ENCODE measurements around the gene FER. TPM values are rescaled to one million over a fixed set of nuclear protein-coding genes. Genes with fewer than 3 reads are reported as not detected.
"Not testable (repeated sequence)": the region's sequence is repeated elsewhere in the genome, so short reads cannot be mapped to it uniquely, and the experiment has no call there.

The FER gene
- total RNA-seq, 1 donor from 2014 or later, result 30.9 TPM

GRCh38 chr5:108836492-108836891 is 88.8 kb downstream of the FER start:
- Mint-ChIP-seq H3K27ac (ENCODE audit: unreplicated experiment) (no peak overlapping the region), H3K4me1 (ENCODE audit: low read depth, unreplicated experiment) (no peaks in the 10 kb centered on the region), H3K4me3 (ENCODE audit: unreplicated experiment) (no peak overlapping the region), H3K9me3 (ENCODE audit: unreplicated experiment) (no peaks in the 10 kb centered on the region), H3K27me3 (ENCODE audit: unreplicated experiment) (no peaks in the 10 kb centered on the region), H3K36me3 (ENCODE audit: unreplicated experiment) (no peaks in the 10 kb centered on the region)
- TF ChIP-seq CTCF (IDR thresholded peaks at IDR 0.05; ENCODE audit: partially characterized antibody, unreplicated experiment), result no peak
- DNase-seq, result no peak

GRCh38 chr5:108842260-108842941 is 94.7 kb downstream of the FER start:
- not testable (repeated sequence) for H3K4me1 Mint-ChIP-seq (ENCODE audit: low read depth, unreplicated experiment); H3K27ac Mint-ChIP-seq (ENCODE audit: unreplicated experiment); H3K36me3 Mint-ChIP-seq (ENCODE audit: unreplicated experiment); DNase-seq; H3K9me3 Mint-ChIP-seq (ENCODE audit: unreplicated experiment); H3K4me3 Mint-ChIP-seq (ENCODE audit: unreplicated experiment); H3K27me3 Mint-ChIP-seq (ENCODE audit: unreplicated experiment)

GRCh38 chr5:108851129-108851528 is 103.4 kb downstream of the FER start:
- not testable (repeated sequence) for H3K27ac Mint-ChIP-seq (ENCODE audit: unreplicated experiment); DNase-seq; H3K9me3 Mint-ChIP-seq (ENCODE audit: unreplicated experiment); H3K27me3 Mint-ChIP-seq (ENCODE audit: unreplicated experiment); H3K4me3 Mint-ChIP-seq (ENCODE audit: unreplicated experiment); H3K36me3 Mint-ChIP-seq (ENCODE audit: unreplicated experiment); H3K4me1 Mint-ChIP-seq (ENCODE audit: low read depth, unreplicated experiment)

- Mint-ChIP-seq H3K27ac (ENCODE audit: unreplicated experiment) (no peak overlapping the region), H3K4me1 (ENCODE audit: low read depth, unreplicated experiment) (peaks cover 3% of the 10 kb centered on the region), H3K4me3 (ENCODE audit: unreplicated experiment) (no peak overlapping the region), H3K27me3 (ENCODE audit: unreplicated experiment) (peaks cover 2% of the 10 kb centered on the region), H3K9me3 (ENCODE audit: unreplicated experiment) (peaks cover 3% of the 10 kb centered on the region), H3K36me3 (ENCODE audit: unreplicated experiment) (peaks cover 5% of the 10 kb centered on the region)
- TF ChIP-seq CTCF (IDR thresholded peaks at IDR 0.05; ENCODE audit: partially characterized antibody, unreplicated experiment), result no peak
- no peak for DNase-seq
These were observed 110.2 kb downstream of the FER start for GRCh38 chr5:108857905-108858304.

- peaks cover 5% of the 10 kb centered on the region for H3K36me3 Mint-ChIP-seq (ENCODE audit: unreplicated experiment)
- peaks cover 3% of the 10 kb centered on the region for H3K4me1 Mint-ChIP-seq (ENCODE audit: low read depth, unreplicated experiment)
- TF ChIP-seq CTCF (IDR thresholded peaks at IDR 0.05; ENCODE audit: partially characterized antibody, unreplicated experiment), result no peak
- DNase-seq, result no peak
- no peaks in the 10 kb centered on the region for H3K27me3 Mint-ChIP-seq (ENCODE audit: unreplicated experiment)
- no peak overlapping the region for H3K27ac Mint-ChIP-seq (ENCODE audit: unreplicated experiment)
- no peak overlapping the region for H3K4me3 Mint-ChIP-seq (ENCODE audit: unreplicated experiment)
- peaks cover 3% of the 10 kb centered on the region for H3K9me3 Mint-ChIP-seq (ENCODE audit: unreplicated experiment)
These were observed 111.3 kb downstream of the FER start for GRCh38 chr5:108858959-108859358.

- peak overlapping the region; percentile 4 for H3K4me3 Mint-ChIP-seq (ENCODE audit: unreplicated experiment)
- H3K27me3 Mint-ChIP-seq (ENCODE audit: unreplicated experiment), result no peaks in the 10 kb centered on the region
- H3K36me3 Mint-ChIP-seq (ENCODE audit: unreplicated experiment), result no peaks in the 10 kb centered on the region
- TF ChIP-seq CTCF (IDR thresholded peaks at IDR 0.05; ENCODE audit: partially characterized antibody, unreplicated experiment), result no peak
- H3K27ac Mint-ChIP-seq (ENCODE audit: unreplicated experiment), result peak overlapping the region; percentile 11
- H3K9me3 Mint-ChIP-seq (ENCODE audit: unreplicated experiment), result peaks cover 2% of the 10 kb centered on the region
- no peak for DNase-seq
- peaks cover 3% of the 10 kb centered on the region for H3K4me1 Mint-ChIP-seq (ENCODE audit: low read depth, unreplicated experiment)
These were observed 114.5 kb downstream of the FER start for GRCh38 chr5:108862211-108862610.

- H3K4me1 Mint-ChIP-seq (ENCODE audit: low read depth, unreplicated experiment); H3K27me3 Mint-ChIP-seq (ENCODE audit: unreplicated experiment); DNase-seq; H3K36me3 Mint-ChIP-seq (ENCODE audit: unreplicated experiment); H3K4me3 Mint-ChIP-seq (ENCODE audit: unreplicated experiment); H3K9me3 Mint-ChIP-seq (ENCODE audit: unreplicated experiment); H3K27ac Mint-ChIP-seq (ENCODE audit: unreplicated experiment): not testable (repeated sequence)
These were observed 118.4 kb downstream of the FER start for GRCh38 chr5:108866097-108866496.
